NCI-H345 (cell line): ENCODE data around the gene ZNF609.

Source experiments
- DNase-seq: peaks from one replicate; lab custom pipeline; 2025; lab: John Stamatoyannopoulos, UW

Gene ZNF609

DNA sequence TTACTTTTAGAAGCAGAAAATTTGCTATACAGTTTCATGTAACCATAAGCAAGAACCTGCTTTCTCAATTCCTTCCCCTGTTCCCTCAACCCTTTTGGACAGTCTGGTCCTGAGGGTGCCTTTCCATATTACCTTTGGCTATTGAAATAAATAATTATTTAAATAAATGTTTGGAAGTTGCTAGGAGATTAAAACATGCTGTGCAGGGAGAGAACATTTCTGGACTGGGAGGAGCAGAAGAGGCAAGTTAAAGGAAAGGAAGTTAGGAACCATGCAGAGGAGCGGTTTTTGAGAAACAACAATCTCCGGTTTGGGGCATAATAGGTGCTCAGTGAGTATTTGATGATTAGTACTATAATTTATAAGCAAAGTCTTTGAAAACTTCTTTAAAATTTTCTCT, 41.8 kb downstream of the ZNF609 start:
- no peak for DNase-seq

DNA sequence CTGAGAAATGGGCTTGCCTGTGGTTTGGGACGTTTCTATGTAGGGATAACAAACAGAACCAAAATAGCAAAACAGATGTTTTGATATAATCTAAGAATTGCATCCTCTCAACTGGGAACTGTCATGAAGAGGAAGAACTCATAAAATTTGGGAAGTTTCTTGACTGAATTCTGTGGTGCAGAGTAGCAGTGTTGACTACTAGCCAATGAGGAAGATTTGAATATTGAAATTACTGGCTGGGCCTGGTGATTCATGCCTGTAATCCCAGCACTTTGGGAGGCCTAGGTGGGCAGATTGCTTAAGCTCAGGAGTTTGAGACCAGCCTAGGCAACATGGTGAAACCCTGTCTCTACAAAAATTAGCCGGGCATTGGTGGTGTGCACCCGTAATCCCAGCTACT, 42.2 kb downstream of the ZNF609 start:
- no peak for DNase-seq

DNA sequence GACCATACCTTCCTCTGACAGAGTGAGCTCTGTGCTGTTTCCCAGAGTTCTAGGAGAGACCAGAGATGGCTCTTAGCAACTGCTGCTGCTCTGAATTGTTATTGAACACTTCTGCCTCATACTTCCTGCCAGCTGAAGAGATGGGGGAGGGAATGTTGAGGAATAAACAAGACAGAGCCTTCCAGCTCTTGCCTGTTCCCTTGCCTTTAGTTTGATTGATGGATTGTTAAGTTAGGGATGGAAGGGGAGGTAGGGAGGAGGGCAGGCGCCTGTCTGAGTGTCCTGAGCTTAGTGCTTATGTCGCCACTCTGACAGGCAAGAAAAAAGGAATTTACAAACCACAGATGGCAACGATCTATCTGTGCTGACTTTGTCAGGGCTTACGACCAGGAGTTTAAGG, 42.8 kb downstream of the ZNF609 start:
- no peak for DNase-seq

DNA sequence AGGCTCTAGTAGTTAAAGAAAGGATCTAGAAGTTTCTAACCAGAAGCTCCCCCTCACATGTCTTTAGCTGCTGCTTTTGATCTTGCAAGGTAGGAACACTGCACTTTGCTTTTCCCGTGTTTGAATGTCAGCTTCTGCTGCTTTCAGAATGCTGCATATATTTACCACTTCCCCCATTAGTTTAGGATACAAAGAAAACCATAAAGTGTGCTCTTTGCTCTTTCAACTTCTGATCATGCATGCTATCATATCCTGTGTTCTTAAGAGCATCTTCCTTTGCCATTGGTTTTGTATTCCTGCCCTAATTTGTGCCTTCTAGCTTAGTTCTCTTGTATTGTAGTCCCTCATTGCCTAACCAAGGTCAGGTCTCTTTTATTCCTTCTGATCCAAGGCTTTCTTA, 43.3 kb downstream of the ZNF609 start:
- DNase-seq: no peak

DNA sequence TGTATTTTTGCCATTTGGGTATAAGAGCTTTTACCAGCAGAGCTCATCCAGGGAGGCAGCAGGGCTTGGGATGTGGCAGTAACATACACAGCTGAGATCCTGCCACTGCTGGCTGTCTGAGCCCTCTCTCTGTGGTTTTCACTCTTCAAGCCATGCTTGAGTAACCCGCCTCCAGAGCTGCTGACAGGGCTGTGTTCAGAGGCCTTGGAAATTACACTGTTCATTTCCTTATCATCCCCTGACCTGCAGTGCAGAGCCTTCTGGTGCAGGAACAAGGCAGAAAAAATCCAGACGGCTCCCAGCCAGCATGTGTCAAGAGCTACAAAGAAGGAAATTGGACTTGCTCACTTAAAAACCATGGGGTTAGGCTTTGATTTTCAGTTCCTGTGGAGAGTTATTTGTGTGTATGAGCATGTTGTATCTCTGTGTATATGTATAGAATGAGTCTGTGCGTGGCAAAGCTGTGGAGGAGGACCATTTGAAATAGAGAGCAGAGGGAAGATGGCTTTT, 47.0 kb downstream of the ZNF609 start:
- no peak for DNase-seq

DNA sequence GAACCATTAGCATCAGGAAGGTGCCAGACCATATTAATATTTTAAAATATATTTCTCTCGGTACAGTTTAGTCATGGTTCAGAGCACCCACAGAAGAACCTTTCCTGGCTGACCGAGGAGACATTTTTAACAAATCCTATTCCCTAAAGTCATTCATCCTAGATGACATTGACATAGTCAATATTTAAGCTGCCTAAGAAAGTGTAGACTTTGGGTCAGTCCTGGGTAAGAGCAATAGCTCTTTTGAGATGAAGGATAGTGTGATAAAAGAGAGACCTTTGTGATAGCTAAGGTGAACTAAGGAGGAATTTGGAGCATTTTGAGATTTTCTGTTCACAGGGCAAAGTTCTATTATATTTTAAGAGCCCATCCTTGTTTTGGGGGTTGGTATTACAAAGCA, 47.5 kb downstream of the ZNF609 start:
- DNase-seq: no peak

DNA sequence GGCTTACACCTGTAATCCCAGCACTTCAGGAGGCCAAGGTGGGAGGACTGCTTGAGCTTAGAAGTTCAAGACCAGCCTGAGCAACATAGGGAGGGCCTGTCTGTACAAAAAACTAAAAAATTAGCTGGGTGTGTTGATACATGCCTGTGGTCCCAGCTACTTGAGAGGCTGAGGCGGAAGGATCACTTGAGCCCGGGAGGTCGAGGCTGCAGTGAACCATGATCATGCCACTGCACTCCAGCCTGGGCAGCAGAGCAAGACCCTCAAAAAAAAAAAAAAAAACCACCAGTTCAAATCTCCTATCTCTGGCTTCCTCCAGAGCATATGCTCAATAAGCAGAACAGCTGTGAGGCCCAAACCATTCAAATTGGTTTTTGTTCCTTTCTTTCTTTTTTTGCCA, 53.4 kb downstream of the ZNF609 start:
- no peak for DNase-seq

DNA sequence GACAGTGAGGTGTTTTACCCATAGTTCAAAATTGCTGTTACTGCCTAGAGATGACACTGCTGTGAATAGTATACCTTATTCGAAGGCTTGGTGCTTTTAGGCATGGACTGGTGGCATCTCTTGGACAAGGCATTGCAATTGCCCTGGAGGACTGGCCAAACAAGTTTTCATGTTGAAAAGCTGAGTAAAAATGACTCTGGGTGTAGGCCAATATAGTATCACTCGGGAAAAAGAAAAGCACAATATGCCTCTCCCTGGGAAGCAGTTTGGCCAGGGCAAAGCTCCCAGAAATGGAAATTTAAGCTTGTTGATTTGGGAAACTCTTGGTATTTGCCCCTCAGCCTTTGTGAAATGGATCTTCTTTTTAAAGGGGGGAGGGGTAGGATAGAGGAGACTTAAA, 54.8 kb downstream of the ZNF609 start:
- no peak for DNase-seq

DNA sequence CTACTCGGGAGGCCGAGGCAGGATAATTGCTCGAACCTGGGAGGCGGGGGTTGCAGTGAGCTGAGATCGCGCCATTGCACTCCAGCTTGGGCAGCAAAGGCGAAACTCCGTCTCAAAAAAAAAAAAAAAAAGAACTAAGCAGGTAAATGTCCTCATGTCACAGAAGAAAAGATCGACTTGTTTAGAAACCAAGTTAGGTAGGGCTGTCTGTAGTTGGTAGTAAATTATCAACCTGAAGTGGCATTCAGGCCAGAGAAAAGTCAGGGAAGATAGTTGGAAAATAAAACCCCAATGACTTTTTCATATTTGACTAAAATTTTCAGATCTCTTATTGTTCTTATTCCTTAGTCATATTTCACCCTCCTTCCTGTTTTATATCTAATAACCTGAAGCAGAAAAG, 55.4 kb downstream of the ZNF609 start:
- DNase-seq: no peak

DNA sequence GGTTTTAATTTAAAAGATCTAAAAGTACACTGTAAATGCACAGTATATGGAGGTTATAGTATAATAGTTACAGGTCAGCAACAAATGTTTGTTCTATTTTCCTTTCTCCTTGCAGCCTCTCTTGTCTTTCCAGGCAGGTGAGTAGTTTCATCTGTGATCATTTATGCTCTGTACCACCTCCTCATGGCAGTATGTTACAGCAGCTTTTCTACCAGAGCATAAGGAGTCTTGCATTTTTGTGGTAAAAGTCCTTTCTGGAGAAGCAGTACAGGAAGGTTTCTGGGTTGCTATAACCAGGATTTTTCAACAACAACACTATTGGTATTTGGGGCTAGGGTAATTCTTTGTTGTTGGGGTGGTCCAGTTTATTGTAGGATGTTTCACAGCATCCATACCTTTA, 59.5 kb downstream of the ZNF609 start:
- DNase-seq: no peak

DNA sequence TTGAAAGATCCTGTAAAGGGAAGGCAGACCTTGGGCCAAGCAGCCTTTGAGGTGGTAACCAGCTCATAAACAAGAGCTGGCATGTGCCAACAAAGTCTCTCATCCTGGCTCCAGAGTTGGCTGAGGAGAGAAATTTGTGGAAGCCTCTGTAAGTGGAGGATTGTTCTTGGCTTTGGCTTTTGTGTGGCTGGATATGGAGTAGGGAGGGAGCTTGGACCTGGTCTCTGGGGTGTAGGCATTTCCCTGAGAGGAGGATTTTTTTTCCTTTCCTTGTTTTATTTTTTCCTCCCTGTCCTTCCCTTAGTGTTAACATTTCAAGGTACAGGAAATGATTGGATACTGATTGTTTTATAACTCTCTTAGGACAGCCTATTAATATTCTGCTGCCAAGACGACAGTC, 60.8 kb downstream of the ZNF609 start:
- no peak for DNase-seq

DNA sequence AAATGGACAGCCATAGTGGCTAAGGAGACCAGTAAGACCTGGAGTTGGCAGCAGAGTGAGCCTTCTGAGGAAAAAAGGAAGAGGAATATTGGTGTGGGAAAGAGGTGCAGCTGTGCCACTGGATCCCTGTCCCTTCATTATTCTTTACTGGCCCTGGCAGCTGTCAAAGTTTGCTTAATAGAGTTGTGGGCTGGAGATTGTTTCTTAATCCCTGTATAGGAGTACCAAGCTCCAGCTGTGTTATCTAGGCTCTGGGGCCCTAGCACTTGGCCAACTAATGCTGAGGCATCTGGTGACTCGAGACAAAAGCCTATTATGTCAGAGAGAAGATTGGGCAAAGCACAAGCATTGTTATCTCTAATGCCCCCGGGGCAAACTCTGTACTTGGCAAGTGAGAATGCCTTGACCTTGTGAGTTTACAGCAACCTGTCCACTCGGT, 61.4 kb downstream of the ZNF609 start:
- no peak for DNase-seq

DNA sequence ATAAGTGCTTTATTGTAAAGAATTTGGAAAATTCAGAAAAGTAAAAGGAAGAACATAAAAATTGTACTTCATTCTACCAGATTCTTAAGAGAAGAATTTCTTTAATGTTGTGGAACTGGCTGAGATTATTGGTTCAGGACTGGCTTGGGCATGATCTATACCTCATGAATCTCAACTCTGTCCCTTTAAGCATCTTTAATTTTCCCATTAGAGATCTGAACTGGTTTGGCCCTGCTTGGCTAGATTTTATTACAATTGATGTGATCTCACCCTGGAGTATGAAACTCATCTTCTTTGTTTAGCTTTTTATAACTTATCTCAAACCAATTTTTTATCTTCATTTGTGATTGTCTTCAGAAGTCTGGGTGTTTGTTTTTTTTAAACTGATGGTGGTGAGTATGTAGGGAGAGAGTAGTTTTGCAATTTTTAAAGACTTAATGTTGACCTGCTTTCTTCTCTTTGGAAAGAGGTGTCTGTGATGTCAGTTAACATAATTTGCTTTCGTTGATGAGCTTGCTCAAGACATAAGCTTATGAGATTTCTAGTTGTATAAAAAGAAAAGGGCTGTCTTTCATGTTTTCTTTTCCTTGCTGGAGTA, 61.9 kb downstream of the ZNF609 start:
- DNase-seq: no peak

DNA sequence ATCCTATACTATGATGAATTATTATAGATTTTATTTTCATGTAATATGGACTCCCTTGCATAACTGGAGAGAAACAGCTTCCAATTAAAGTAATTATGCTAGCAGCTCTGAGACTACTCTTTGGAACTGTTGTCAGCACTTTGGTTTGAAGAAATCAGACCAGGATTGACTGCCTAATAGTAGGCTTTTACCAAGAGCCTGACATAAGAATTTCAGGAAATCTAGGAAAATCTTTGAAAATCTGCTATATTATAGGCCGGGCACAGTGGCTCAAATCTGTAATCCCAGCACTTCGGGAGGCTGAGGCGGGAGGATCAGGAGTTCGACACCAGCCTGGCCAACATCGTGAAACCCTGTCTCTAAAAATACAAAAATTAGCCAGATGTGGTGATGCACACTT, 62.9 kb downstream of the ZNF609 start:
- no peak for DNase-seq

DNA sequence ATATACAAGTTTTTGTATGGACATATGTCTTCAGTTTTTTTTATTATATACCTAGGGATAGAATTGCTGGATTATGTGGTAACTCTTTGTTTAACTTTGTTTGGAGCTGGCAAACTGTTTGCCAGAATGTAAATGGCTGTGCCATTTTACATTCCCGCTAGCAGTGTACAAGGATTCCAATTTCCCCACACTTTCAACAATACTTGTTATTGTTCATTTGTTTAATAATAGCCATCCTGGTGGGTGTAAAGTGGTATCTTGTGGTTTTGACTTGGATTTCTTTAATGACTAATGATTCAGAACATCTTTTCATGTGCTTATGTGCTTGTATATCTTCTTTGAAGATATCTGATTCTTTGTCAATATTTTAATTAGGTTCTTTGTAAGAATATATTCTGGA, 64.4 kb downstream of the ZNF609 start:
- no peak for DNase-seq

DNA sequence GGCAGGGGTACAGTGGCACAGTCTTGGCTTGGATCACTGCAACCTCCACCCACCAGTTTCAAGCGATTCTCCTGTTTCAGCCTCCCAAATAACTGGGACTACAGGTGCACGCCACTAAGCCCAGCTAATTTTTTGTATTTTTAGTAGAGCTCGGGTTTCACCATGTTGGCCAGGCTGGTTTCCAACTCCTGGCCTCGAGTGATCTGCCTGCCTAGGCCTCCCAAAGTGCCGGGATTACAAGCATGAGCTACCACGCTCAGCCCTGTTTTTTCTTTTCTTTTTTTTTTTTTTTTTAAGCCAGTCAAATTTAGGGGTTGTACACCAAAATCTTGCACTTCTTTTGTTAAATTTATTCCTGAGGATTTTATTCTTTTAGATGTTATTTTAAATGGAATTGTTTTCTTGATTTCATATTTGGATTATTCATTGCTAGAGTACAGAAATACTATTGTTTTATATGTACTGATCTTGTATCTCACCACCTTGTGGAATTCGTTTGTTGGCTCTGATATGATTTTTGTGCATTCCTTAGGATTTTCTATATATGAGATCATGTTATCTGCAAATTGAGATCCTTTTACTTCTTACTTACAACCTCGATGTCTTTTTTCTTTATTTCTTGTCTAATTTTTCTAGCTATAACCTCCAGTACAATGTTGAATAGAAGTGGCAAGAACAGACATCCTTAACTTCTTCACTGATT, 65.6 kb downstream of the ZNF609 start:
- DNase-seq: no peak

DNA sequence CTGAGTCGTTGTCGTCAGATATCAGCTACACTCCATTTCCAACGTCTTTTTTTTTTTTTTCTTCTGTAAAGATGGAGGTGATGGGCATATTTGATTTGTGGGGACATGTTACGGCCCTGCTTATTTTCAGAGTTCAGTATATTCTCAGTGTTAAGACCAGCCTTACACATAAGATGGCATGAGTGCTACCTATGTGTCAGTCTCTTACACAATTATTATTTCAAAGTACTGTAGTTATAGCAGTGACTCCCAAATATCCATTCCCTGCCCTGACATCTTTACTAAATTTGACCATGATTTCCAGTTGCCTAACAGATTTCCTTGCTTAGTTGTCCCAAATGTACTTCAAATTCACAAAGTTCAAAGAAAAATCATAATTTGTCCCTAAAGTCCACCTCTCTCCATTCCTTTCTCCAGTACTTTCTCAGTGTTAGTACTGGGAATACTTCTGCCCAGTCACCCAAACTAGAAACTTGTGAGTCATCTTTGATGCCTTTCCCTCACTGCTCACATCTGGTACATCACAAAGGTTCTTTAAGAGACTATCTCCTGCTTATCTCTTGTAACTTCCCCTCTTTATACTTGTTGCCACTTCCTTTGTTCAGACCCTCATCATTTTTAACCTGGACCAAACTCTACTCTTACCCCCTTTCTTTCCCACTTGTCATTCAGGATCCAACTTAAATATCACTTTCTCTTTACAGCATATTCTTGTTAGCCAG, 67.0 kb downstream of the ZNF609 start:
- no peak for DNase-seq

DNA sequence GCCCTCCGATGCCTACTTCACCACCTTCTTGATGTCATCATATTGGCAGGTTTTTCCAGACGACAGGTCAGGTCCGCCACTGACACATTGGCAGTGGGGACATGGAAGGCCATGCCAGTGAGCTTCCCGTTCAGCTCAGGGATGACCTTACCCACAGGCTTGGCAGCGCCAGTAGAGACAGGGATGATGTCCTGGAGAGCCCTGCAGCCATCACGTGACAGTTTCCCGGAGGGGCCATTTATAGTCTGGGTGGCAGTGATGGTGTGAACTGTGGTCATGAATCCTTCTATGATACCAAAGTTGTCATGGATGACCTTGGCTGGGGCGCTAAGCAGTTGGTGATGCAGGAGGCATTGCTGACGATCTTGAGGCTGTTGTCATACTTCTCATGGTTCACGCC, 68.5 kb downstream of the ZNF609 start:
- no peak for DNase-seq

DNA sequence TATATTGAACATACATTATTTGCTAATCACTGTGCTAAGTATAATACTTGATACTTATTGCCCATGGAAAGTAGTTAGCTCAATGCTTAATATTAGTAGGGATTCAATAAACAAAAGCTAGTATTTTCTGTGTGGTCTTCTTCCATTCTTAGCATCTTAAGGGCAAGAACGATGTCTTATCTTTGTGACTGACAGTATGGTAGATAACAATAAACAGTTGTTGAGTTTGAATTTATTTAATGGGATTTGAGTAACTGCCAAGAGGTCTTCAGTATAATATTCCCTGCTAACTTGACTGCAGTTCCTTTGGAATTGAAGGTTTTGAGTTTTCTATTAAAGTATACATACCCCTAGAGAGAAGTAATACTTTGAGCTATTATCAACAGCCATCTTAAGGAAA, 70.1 kb downstream of the ZNF609 start:
- no peak for DNase-seq

DNA sequence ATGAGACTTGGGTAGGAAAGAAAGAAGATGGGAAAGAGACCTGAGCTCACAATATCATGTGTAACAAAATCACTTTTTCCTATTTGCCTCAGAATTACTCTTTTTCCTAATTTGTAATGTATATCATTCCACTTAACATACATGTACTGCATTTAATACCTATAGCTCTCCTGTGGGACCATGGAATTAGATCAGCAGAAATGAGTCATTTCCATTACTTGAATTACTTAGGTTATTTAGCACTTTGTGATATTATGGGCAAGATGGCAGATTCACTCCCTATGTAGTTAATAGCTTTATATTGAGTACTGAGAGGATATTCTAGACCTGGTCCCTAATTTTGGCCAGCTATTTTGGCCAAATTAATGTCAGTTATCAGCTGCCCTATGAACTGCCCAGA, 70.5 kb downstream of the ZNF609 start:
- DNase-seq: no peak

DNA sequence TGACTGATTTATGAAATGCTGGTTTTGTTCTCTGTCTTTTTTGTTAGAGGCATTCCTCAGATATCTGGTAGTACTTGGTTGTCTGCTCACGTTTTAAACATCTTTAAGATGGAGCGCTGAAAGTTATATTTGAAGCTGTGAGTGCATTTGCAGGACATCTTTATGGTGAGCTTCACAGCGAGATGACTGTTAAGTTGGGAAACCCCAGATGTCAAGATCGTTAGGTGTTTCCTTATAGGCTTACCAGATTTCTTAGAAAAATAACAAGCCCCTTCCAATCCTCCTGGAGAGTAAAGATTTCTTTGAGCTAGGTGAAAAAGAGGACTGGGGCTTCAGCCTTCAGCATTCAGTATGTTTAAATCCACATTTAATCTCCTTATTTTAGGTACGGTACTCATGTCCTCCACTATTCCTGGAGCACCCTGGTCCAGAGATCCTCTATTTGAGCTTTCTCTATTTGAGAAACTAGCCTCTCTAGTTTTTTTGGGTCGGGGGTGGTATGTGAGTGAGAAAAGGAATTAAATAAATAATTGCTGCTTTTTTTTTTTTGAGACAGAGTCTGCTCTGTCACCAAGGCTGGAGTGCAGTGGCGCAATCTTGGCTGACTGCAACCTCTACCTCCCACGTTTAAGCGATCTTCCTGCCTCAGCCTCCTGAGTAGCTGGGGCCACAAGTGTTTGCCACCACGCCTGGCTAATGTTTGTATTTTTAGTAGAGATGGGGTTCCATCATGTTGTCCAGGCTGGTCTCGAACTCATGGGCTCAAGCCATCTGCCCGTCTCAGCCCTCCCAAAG, 72.3 kb downstream of the ZNF609 start:
- DNase-seq: no peak

DNA sequence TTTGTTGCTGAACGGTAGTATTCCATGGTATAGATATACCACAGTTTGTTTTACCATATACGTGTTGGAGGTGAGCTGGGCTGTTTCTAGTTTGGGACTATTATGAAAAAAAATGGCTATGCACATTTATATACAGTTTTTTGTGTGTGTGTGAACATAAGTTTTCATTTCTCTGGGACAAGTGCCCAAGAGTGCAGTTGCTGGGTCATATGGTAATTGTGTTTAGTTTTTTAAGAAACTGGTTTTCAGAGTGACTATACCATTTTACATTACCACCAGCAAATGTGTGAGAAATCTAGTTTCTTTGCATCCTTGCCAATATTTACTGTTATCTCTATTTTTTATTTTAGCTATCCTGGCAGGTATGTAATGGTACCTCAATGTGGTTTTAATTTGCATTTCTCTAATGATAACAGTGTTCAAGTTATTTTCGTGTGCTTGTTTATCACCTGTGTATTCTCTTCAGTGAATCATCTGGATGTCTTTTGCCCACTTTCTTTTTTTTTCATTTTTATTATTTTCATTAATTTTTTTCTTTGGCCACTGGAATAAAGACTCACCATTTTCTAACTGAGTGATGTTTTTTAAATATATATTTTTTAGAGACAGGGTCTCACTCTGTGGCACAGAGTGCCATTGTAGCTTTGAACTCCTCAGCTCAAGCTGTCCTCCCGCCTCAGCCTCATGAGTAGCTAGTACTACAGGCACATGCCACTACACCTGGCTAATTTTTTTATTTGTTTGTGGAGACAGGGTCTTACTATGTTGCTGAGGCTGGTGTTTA, 75.3 kb downstream of the ZNF609 start:
- no peak for DNase-seq
